Breast epithelium (tissue), 3 donors: ENCODE measurements around the gene GGT1.

ENCODE experiments used
- POLR2A ChIP-seq: fragments of 450-650 bp; IDR thresholded peaks from one replicate; pipeline ENCODE4 v1.6.1; 2016; ENCODE audit warnings: antibody characterized with exemption, mild to moderate bottlenecking, moderate library complexity
- POLR2AphosphoS5 ChIP-seq, 3 donors: sonication (generic); formaldehyde crosslinking; IDR thresholded peaks; one replicate each; pipeline ENCODE4 v1.6.1; 2017; ENCODE audit warnings: antibody characterized with exemption in 3 of 3
- TF ChIP-seq, protein P1 (sequence below), 3 donors: fragments of 450-650 bp; IDR thresholded peaks; one replicate each; pipeline ENCODE4 v1.5.1; 2016 to 2017; ENCODE audit warnings: antibody characterized with exemption in 3 of 3, mild to moderate bottlenecking in 3 of 3, moderate library complexity in 3 of 3

GRCh38 chr22:24585461-24585860 lies 17.5 kb upstream of the GGT1 start:
- TF ChIP-seq POLR2A (no peak), POLR2AphosphoS5 (IDR thresholded peaks at IDR 0.05) (no peak)
- TF ChIP-seq, protein P1, sequence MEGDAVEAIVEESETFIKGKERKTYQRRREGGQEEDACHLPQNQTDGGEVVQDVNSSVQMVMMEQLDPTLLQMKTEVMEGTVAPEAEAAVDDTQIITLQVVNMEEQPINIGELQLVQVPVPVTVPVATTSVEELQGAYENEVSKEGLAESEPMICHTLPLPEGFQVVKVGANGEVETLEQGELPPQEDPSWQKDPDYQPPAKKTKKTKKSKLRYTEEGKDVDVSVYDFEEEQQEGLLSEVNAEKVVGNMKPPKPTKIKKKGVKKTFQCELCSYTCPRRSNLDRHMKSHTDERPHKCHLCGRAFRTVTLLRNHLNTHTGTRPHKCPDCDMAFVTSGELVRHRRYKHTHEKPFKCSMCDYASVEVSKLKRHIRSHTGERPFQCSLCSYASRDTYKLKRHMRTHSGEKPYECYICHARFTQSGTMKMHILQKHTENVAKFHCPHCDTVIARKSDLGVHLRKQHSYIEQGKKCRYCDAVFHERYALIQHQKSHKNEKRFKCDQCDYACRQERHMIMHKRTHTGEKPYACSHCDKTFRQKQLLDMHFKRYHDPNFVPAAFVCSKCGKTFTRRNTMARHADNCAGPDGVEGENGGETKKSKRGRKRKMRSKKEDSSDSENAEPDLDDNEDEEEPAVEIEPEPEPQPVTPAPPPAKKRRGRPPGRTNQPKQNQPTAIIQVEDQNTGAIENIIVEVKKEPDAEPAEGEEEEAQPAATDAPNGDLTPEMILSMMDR (IDR thresholded peaks at IDR 0.05): no peak
